ENCODE data around the gene SLC44A2. TPM values are rescaled to one million over a fixed set of nuclear protein-coding genes. Genes with fewer than 3 reads are reported as not detected.

The SLC44A2 gene
- total and polyA plus RNA-seq, 2 experiments from 2014 or later, result 43.2 to 65.0 TPM

DNA sequence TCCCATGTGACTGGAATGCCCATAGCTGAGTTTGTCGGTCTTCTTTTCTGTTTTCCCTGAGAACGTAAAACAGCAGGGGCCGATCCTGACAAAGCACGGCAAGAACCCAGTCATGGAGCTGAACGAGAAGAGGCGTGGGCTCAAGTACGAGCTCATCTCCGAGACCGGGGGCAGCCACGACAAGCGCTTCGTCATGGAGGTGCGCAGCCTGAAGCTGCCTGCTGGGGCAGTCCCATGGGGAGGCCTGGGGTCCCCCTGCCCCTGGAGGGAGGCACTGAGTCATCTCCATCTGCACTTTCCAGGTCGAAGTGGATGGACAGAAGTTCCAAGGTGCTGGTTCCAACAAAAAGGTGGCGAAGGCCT, 57.7 kb downstream of the SLC44A2 start (continued):
- TF ChIP-seq ZNF462 (CRISPR knock-in tag; IDR thresholded peaks at IDR 0.05) (no peak), STAT1 (IDR thresholded peaks at IDR 0.05; ENCODE audit: unreplicated experiment) (no peak), NANOG (IDR thresholded peaks at IDR 0.05; ENCODE audit: borderline replicate concordance) (no peak), JUNB (IDR thresholded peaks at IDR 0.05; ENCODE audit: unreplicated experiment) (no peak), EZH2phosphoT487 (IDR thresholded peaks at IDR 0.05; ENCODE audit: unreplicated experiment) (no peak), CREB1 (CRISPR knock-in tag; IDR thresholded peaks at IDR 0.05; ENCODE audit: low read depth) (no peak)
- TF ChIP-seq, protein P1, sequence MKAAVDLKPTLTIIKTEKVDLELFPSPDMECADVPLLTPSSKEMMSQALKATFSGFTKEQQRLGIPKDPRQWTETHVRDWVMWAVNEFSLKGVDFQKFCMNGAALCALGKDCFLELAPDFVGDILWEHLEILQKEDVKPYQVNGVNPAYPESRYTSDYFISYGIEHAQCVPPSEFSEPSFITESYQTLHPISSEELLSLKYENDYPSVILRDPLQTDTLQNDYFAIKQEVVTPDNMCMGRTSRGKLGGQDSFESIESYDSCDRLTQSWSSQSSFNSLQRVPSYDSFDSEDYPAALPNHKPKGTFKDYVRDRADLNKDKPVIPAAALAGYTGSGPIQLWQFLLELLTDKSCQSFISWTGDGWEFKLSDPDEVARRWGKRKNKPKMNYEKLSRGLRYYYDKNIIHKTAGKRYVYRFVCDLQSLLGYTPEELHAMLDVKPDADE (IDR thresholded peaks at IDR 0.05), result no peak

DNA sequence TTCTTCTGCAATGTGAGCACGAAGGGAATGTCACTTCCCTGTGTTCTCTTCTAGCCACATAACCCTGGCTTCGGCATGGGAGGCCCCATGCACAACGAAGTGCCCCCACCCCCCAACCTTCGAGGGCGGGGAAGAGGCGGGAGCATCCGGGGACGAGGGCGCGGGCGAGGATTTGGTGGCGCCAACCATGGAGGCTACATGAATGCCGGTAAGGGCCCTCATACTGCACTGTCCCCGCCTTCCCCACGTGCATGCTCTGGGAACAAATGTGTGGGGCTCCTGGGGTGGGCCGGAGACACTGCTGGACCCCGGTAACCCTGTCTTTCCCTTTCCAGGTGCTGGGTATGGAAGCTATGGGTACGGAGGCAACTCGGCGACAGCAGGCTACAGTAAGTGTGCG, 58.2 kb downstream of the SLC44A2 start:
- H2AFZ ChIP-seq, result no peak overlapping the region
- no peak for TF ChIP-seq REST (IDR thresholded peaks at IDR 0.05; ENCODE audit: unreplicated experiment)
- TF ChIP-seq ZNF114 (CRISPR knock-in tag; IDR thresholded peaks at IDR 0.05), result no peak
- TF ChIP-seq NANOG (IDR thresholded peaks at IDR 0.05; ENCODE audit: borderline replicate concordance), result no peak
- H3K4me1 Mint-ChIP-seq, result no peaks in the 10 kb centered on the region
- peaks cover 62% of the 10 kb centered on the region for H3K79me2 ChIP-seq (replicated peaks; ENCODE audit: insufficient read depth)
- peaks cover 97% of the 10 kb centered on the region for H3K36me3 Mint-ChIP-seq (ENCODE audit: low read depth)
- peaks cover 27% of the 10 kb centered on the region for H3K27me3 Mint-ChIP-seq (ENCODE audit: insufficient read depth, low read depth, poor library complexity)
- no peaks in the 10 kb centered on the region for H3K9me2 ChIP-seq (ENCODE audit: insufficient read depth)
- peaks cover 88% of the 10 kb centered on the region for H3K36me3 ChIP-seq (ENCODE audit: insufficient read depth)
- H3K27ac ChIP-seq (ENCODE audit: low read depth), result peak overlapping the region; percentile 59; the same call in 1 of the 2 replicates
- DNase-seq (ENCODE audit: low spot score) (no peak), ATAC-seq (no peak)
- H3K4me3 ChIP-seq, result no peak overlapping the region
- H3K27ac Mint-ChIP-seq, result no peak overlapping the region
- H3K4me1 ChIP-seq (ENCODE audit: insufficient read depth), result no peaks in the 10 kb centered on the region
- H3K4me3 Mint-ChIP-seq, result no peak overlapping the region
- H3F3A ChIP-seq (replicated peaks; ENCODE audit: low read depth), result peaks cover 75% of the 10 kb centered on the region
- H3K27me3 ChIP-seq (ENCODE audit: insufficient read depth), result no peaks in the 10 kb centered on the region
- H3K9me3 Mint-ChIP-seq, result peaks cover 2% of the 10 kb centered on the region; the same call in 1 of the 3 replicates
- H3K4me2 ChIP-seq, result no peak overlapping the region
- peaks cover 55% of the 10 kb centered on the region for H4K20me1 ChIP-seq (replicated peaks; ENCODE audit: insufficient read depth)
